Colonic mucosa (tissue), 4 donors: ENCODE measurements around the gene TNP1. TPM values are rescaled to one million over a fixed set of nuclear protein-coding genes. Genes with fewer than 3 reads are reported as not detected.

Experiments used
- DNase-seq: peaks from one replicate; pipeline ENCODE4 v3.0.0-alpha.2; 2020
- H3K27ac ChIP-seq: fragments of 200-600 bp; one replicate; pipeline ENCODE4 v1.8.0; 2021
- H3K27me3 ChIP-seq: fragments of 200-600 bp; one replicate; pipeline ENCODE4 v1.8.0; 2021
- H3K36me3 ChIP-seq: fragments of 200-600 bp; one replicate; pipeline ENCODE4 v1.8.0; 2021
- H3K4me1 ChIP-seq: fragments of 200-600 bp; one replicate; pipeline ENCODE4 v1.8.0; 2021; ENCODE audit warnings: mild to moderate bottlenecking
- H3K4me3 ChIP-seq: fragments of 200-600 bp; one replicate; pipeline ENCODE4 v1.8.0; 2021
- H3K9ac ChIP-seq, 2 donors: one replicate each; pipeline ENCODE4 v1.7.0; 2013; ENCODE audit warnings: control low read depth in 2 of 2, low read depth in 2 of 2, low read length in 2 of 2
- H3K9me3 ChIP-seq: fragments of 200-600 bp; one replicate; pipeline ENCODE4 v1.8.0; 2021
- CTCF ChIP-seq: fragments of 200-600 bp; IDR thresholded peaks from one replicate; pipeline ENCODE4 v1.8.0; 2022; ENCODE audit warnings: antibody characterized with exemption, mild to moderate bottlenecking
- intact Hi-C: fragments of 100-400 bp; cut with DNase I; formaldehyde crosslinking; loops from one replicate; pipeline ENCODE4 v1.14.1; 2022
- total RNA-seq, 2 donors: library from RNA; stranded (reverse); fragmentation: NEBNext Ultra II Directional in 1 of 2; extraction: Animal tissue kit (Norgen Biotek cat#: 25700) in 1 of 2; gene quantifications; one replicate each; pipeline ENCODE4 v1.2.1, GENCODE V29; 2021
- donor health status: healthy.
- donor health status: DM: no; HTN: no; CAD: no.
- donor health status: DM: no; HTN: no; CAD: no.

The TNP1 gene
- total RNA-seq, 2 donors from 2014 or later, result not detected

GRCh38 chr2:216819766-216820165 is 40.1 kb downstream of the TNP1 start:
- TF ChIP-seq CTCF, result no peak

GRCh38 chr2:216819055-216819454 is 40.8 kb downstream of the TNP1 start:
- Histone ChIP-seq H3K27ac (no peak overlapping the region), H3K9ac (no peak overlapping the region), H3K4me3 (no peak overlapping the region), H3K4me1 (no peaks in the 10 kb centered on the region), H3K27me3 (no peaks in the 10 kb centered on the region), H3K9me3 (no peaks in the 10 kb centered on the region), H3K36me3 (no peaks in the 10 kb centered on the region)
- no peak for DNase-seq
- intact Hi-C loops, result no loop called here
- TF ChIP-seq CTCF, result no peak

More at GRCh38 chr2:216819766-216820165, 40.1 kb downstream of the TNP1 start:
- Histone ChIP-seq H3K9me3 (no peaks in the 10 kb centered on the region), H3K4me1 (no peaks in the 10 kb centered on the region), H3K4me3 (no peak overlapping the region), H3K27ac (no peak overlapping the region), H3K36me3 (no peaks in the 10 kb centered on the region), H3K27me3 (no peaks in the 10 kb centered on the region), H3K9ac (no peak overlapping the region)
- no peak for DNase-seq
- intact Hi-C loops, result no loop called here

GRCh38 chr2:216810399-216811160 is 49.3 kb downstream of the TNP1 start:
- Histone ChIP-seq H3K27me3 (no peaks in the 10 kb centered on the region), H3K4me1 (no peaks in the 10 kb centered on the region), H3K4me3 (no peak overlapping the region), H3K9me3 (no peaks in the 10 kb centered on the region), H3K27ac (no peak overlapping the region), H3K36me3 (no peaks in the 10 kb centered on the region), H3K9ac (no peak overlapping the region)
- no peak for DNase-seq
- intact Hi-C loops, result no loop called here
- no peak for TF ChIP-seq CTCF

Other genes starting within 250 kb of the TNP1 start
- 100 to 1,000 TPM; 106 to 177 TPM for gene IGFBP2, start 226.6 kb downstream of the TNP1 start, total RNA-seq
- gene IGFBP5, start 164.5 kb downstream of the TNP1 start, total RNA-seq, result 10 to 100 TPM; 44.6 to 68.2 TPM